Measurements from ENCODE around the gene DENND10.

DNA sequence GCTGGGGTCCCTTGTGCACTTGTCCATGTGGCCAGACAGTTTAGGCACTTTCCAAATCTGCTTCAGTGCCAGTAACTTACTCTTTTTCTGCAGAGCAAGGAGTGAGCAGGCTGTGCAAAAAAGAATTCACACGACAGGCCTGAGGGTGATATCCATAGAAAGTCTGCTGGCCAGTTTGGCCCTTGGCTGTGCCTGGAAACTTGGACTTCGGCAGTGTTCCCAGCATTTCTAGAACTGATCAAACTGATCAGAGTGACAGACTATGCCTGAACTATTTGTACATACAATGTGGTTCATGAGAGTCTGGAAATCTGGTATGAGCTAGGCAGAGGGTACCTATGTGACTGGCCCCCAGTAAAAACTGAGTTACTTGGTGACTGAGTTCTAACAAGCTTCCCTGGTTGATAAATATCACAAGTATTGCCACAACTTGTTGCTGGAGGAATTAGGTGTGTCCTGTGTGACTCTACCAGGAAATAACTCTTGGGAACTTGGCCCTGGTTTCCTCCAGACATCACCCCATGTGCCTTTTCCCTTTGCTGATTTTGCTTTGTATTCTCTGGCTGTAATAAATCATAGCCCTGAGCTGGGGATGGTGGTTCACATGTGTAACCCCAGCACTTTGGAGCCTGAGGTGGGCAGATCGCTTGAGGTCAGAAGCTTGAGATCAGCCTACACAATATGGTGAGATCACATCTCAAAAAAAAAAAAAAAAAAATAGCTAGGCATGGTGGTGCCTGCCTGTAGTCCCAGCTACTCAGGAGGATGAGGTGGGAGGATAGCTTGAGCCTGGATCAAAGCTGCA, 3.3 kb upstream of the DENND10 start:
- TF ChIP-seq, protein P1, sequence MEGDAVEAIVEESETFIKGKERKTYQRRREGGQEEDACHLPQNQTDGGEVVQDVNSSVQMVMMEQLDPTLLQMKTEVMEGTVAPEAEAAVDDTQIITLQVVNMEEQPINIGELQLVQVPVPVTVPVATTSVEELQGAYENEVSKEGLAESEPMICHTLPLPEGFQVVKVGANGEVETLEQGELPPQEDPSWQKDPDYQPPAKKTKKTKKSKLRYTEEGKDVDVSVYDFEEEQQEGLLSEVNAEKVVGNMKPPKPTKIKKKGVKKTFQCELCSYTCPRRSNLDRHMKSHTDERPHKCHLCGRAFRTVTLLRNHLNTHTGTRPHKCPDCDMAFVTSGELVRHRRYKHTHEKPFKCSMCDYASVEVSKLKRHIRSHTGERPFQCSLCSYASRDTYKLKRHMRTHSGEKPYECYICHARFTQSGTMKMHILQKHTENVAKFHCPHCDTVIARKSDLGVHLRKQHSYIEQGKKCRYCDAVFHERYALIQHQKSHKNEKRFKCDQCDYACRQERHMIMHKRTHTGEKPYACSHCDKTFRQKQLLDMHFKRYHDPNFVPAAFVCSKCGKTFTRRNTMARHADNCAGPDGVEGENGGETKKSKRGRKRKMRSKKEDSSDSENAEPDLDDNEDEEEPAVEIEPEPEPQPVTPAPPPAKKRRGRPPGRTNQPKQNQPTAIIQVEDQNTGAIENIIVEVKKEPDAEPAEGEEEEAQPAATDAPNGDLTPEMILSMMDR (IDR thresholded peaks at IDR 0.05): no peak
- no peak for TF ChIP-seq POLR2A (IDR thresholded peaks at IDR 0.05)

Data from heart left ventricle (tissue), 13 donors.